Measurements from ENCODE around the gene SLC13A3.
"Not testable (repeated sequence)": the region's sequence is repeated elsewhere in the genome, so short reads cannot be mapped to it uniquely, and the experiment has no call there.

Gene SLC13A3

GRCh38 chr20:46678516-46678915 is 27.3 kb upstream of the SLC13A3 start:
- H3K27ac ChIP-seq, result no peak overlapping the region
- TF ChIP-seq ZFX (IDR thresholded peaks at IDR 0.05), result no peak
- TF ChIP-seq CTCF (conservative IDR thresholded peaks at IDR 0.05), result no peak

- TF ChIP-seq ZFX (IDR thresholded peaks at IDR 0.05), result no peak
- TF ChIP-seq CTCF (conservative IDR thresholded peaks at IDR 0.05), result no peak
Measured at GRCh38 chr20:46677608-46678007, 26.3 kb upstream of the SLC13A3 start.

GRCh38 chr20:46676649-46677316 is 25.5 kb upstream of the SLC13A3 start:
- H3K27ac ChIP-seq, result not testable (repeated sequence)

More at GRCh38 chr20:46677608-46678007, 26.3 kb upstream of the SLC13A3 start:
- H3K27ac ChIP-seq, result no peak overlapping the region

- H3K27ac ChIP-seq, result no peak overlapping the region
- TF ChIP-seq CTCF (conservative IDR thresholded peaks at IDR 0.05), result no peak
- TF ChIP-seq ZFX (IDR thresholded peaks at IDR 0.05), result no peak
Measured at GRCh38 chr20:46674253-46675083, 23.2 kb upstream of the SLC13A3 start.

GRCh38 chr20:46673394-46674252 is 22.4 kb upstream of the SLC13A3 start:
- TF ChIP-seq CTCF (conservative IDR thresholded peaks at IDR 0.05), result no peak
- TF ChIP-seq ZFX (IDR thresholded peaks at IDR 0.05), result no peak
- no peak overlapping the region for H3K27ac ChIP-seq

GRCh38 chr20:46672543-46673148 is 21.4 kb upstream of the SLC13A3 start:
- no peak for TF ChIP-seq ZFX (IDR thresholded peaks at IDR 0.05)
- TF ChIP-seq CTCF (conservative IDR thresholded peaks at IDR 0.05), result no peak
- H3K27ac ChIP-seq, result no peak overlapping the region

GRCh38 chr20:46671866-46672542 is 20.7 kb upstream of the SLC13A3 start:
- TF ChIP-seq CTCF (conservative IDR thresholded peaks at IDR 0.05), result no peak
- no peak for TF ChIP-seq ZFX (IDR thresholded peaks at IDR 0.05)
- no peak overlapping the region for H3K27ac ChIP-seq

All from C4-2B (cell line).